Uterus (tissue), 2 donors: ENCODE results near the gene ST8SIA2.

ENCODE experiments used
- POLR2A ChIP-seq, 2 donors: fragments of 450-650 bp; IDR thresholded peaks; one replicate each; pipeline ENCODE4 v1.6.1; 2016; ENCODE audit warnings: antibody characterized with exemption in 2 of 2, mild to moderate bottlenecking in 1 of 2, moderate library complexity in 1 of 2
- TF ChIP-seq, protein P1 (sequence below), 4 experiments: fragments of 200-600 bp in 2 of 4; fragments of 450-650 bp in 2 of 4; sonication (generic) in 2 of 4; IDR thresholded peaks; one replicate each; pipeline ENCODE4 v1.5.1; 2016 to 2019; ENCODE audit warnings: antibody characterized with exemption in 4 of 4, mild to moderate bottlenecking in 2 of 4, moderate library complexity in 1 of 4

DNA sequence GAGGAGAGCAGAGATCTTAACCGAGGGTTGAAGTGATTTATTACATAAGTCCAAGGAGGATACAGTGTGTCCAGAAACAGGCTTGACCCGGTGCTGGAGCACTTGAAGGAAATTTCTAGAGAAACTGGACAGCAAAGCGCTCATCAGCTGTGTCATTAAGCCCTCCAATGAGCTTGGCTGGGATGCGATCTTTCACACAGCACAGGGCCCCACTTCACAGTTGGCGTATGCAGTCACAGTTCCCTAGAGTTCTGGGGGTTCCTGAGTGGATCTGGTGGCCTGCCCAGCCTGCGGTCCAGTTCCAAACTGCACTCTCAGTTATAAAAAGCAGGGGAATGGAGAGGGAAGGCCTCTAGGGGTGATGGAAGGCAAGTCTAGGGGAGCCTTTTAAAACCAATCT is 13.6 kb downstream of the ST8SIA2 start:
- TF ChIP-seq, protein P1, sequence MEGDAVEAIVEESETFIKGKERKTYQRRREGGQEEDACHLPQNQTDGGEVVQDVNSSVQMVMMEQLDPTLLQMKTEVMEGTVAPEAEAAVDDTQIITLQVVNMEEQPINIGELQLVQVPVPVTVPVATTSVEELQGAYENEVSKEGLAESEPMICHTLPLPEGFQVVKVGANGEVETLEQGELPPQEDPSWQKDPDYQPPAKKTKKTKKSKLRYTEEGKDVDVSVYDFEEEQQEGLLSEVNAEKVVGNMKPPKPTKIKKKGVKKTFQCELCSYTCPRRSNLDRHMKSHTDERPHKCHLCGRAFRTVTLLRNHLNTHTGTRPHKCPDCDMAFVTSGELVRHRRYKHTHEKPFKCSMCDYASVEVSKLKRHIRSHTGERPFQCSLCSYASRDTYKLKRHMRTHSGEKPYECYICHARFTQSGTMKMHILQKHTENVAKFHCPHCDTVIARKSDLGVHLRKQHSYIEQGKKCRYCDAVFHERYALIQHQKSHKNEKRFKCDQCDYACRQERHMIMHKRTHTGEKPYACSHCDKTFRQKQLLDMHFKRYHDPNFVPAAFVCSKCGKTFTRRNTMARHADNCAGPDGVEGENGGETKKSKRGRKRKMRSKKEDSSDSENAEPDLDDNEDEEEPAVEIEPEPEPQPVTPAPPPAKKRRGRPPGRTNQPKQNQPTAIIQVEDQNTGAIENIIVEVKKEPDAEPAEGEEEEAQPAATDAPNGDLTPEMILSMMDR (IDR thresholded peaks at IDR 0.05) = no peak
- no peak for TF ChIP-seq POLR2A (IDR thresholded peaks at IDR 0.05)
